Caki2 (cell line): Measurements from ENCODE around the gene RXRA. TPM values are rescaled to one million over a fixed set of nuclear protein-coding genes. Genes with fewer than 3 reads are reported as not detected.

ENCODE experiments used
- DNase-seq: peaks from one replicate; pipeline ENCODE4 v3.0.0-alpha.2; 2015; ENCODE audit warnings: low read depth
- in situ Hi-C: cut with HindIII; loops from 2 replicates; pipeline ENCODE4 v1.10.0; 2016; ENCODE audit warnings: low sequenced_read_pairs, low pct_unique_long_range_greater_than_20kb, mixed read lengths
- total RNA-seq: library from RNA; depleted of rRNA; stranded (reverse); fragments of >200 nt; shearing (Covaris generic); gene quantifications from 2 replicates; pipeline ENCODE4 v1.2.3, GENCODE V29; 2014; ENCODE audit warnings: low replicate concordance; rRNA removed

Gene RXRA
- total RNA-seq, result 20.6 and 27.4 TPM in 2 replicates

DNA sequence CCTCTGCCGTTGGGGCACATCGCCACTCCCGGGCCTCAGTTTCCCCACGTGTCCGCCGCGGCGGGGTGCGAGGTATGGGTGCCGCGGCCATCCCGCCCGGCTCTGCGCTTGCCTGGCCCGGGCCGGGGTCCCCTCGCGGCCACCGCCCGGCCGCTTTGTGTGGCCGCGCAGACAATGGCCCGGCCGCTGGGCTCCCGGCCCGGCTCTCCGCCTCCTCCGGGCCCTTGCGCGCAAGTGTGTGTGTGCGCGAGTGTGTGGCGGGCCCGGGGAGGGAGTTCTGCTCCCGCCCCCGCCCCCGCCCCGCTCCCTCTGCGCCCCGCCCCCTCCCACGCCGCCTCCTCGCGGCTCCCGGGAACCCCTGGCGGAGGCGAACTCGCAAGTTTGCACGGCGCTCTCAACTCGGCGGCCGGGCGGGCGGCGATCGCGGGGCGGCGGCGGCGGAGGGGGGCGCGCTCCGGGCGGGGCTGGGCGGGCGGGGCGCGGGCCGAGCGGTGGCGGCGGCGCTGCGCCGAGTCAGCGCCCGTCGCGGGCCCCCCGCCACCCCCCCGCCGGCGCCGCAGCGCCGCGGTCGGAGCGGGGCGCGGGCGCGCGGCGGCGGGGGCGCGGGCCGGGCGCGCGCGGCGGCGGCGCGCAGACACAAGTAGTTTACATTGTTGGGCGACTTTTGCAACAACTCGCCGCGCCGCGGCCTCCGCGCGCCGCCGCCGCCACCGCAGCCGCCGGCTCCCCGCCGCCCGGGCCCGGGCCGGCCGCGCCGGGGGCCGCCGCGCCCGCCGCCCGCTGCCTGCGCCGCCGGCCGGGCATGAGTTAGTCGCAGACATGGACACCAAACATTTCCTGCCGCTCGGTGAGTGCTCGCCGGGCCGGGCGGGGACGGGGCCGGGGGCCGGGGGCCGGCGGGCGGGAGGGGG, at the start of gene RXRA:
TSS of gene RXRA (plus strand) at position 643 of the 911 bp plus-strand sequence. CDS start at position 820, 177 bp downstream.
- peak; percentile 65 for DNase-seq
- in situ Hi-C loops, result no loop called here

DNA sequence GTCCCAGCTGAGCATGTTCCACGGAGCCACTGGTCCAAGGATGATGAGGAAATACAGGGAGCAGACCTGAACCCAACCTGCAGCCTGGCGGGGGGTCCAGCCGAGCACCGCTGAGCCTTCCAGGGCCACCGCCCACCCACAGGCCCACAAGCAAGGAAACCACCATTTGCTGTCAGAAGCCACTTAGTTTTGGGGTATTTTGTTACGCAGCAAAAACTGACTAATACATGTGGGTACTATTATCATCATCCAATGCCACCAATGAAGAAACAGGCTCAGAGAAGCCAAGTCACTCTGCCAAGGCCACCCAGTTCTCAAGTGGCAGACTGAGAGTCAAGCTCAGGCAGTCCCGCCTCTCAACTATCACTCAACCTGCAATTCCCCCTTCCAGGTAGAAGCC, 48.0 kb upstream of the RXRA start:
- in situ Hi-C loops, result no loop called here
- no peak for DNase-seq

DNA sequence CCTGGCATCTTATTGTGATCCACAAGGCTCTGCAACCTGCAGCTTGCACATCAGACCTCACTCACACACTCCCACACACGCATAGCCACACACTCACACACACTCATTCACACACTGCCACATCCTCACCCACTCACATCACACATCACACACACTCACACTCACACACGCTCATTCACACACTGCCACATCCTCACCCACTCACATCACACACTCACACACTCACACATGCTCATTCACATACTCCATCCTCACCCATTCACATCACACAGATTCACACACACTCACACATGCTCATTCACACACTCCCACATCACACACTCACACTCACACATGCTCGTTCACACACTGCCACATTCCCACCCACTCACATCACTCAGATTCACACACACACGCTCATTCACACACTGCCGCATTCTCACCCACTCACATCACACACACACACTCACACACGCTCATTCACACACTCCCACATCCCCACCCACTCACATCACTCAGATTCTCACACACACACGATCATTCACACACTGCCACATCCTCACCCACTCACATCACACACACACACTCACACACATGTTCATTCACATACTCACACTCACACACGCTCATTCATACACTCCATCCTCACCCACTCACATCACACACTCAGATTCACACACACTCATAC, 47.1 kb upstream of the RXRA start:
- in situ Hi-C loops, result no loop called here
- no peak for DNase-seq

DNA sequence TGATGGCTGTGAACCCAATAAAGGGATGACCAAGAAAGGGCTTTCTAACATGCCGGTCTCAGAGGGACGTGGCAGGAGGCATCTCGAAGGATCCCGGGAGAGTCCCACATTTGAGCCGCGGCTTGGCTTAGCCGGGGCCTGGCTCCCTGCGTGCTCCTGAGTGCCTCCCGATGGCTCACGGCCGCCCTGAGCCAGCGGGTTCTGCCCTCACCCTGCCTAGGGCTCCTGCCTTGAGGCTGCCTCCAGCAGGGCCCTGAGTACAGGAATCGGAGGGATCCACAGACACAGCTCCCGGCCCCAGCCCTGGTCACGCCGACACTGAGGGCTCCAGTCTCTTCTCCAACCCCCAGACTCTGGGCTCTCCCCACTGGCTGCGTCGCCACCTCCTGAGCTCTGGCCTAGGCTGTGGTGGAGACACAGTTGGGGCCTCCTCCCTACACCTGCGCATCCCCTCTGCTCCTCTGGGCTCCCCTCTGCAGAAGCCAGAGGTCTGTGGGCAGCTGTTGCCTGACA, 44.1 kb upstream of the RXRA start:
- no peak for DNase-seq
- in situ Hi-C loops, result no loop called here

DNA sequence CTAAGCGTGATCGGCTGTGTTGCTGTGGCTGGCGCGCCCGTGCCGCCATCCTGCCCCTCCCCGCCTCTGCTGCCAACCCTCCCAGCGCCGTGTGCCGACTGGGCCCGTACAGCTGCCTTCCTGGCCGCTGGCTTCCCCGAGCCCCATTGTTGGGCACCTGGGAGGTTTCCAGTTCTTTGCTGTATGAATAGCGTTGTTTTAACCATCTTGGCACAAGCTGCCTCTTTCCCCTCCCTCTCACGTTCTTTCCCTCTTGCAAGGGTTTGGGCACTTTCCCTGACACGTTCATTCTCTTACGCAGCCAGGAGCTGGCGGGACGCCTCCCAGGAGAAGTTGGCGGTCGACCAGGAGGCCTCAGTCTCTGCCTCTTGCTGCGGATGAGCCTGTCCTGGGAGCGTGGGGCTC, 43.1 kb upstream of the RXRA start:
- no peak for DNase-seq
- in situ Hi-C loops, result no loop called here

DNA sequence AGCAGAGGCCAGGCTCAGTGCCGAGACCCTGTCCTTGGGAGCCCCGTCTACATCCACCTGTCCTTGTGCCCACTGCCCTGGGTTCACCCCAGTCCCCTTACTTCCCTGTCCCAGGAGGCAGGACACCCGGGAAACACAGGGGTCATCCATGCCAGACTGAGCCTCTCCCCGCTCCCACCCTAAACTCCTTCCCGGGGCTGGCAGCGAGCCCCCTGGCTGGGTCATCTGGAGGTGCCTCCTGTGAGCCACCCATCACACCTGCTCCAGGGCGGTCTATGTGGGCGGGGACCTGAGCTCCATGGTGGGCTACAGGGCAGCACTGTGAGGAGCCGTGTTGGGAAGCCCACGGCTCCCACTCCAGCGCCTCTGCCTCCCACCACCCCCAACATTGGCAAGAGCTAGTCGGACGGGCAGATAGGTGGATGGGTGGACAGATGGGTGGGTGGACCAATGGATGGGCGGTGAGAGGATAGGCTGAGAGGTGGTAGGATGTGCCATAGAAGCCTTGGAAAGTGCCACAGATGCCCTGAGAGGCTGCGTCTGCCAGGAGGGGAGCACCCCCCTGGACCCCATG, 42.5 kb upstream of the RXRA start:
- in situ Hi-C loops, result no loop called here

DNA sequence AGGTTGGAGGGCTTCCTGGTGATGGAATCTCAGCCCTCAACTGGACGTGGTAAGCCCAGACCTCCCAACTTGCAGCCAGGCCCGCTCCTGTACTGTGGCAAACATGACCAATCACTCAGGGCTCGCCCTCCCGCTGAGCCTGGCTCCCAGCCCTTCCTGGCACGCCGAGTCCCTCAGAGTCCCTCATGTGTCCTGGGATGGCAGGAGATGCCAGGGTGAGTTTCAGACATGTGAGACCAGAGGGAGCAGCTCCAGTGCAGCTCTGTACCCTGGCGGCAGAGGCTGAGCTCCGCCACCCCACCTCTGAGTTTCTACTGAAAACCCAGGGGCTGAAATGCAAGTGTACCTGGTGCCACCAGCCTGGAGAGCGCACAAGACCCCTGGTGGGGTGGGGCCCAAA, 42.0 kb upstream of the RXRA start:
- in situ Hi-C loops, result no loop called here
- DNase-seq, result no peak

More for the DNA sequence above, 42.5 kb upstream of the RXRA start:
- no peak for DNase-seq

DNA sequence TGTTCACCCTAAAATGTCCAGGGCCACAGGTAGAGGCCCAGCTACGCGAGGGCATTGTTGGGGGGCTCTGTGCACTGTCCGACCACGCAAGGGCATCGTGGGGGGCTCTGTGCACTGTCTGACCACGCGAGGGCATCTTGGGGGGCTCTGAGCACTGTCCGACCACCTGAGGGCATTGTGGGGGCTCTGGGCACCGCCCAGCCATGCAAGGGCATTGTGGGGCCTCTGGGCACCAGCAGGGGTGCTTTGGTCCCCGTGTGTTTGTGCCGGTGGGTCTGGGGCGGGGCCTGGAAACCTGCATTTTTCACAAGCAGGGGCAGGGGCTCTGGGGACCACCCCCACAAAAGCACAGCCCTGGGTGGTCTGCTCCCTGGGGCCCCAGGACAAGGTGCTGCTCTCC, 41.5 kb upstream of the RXRA start:
- DNase-seq, result no peak
- in situ Hi-C loops, result no loop called here

DNA sequence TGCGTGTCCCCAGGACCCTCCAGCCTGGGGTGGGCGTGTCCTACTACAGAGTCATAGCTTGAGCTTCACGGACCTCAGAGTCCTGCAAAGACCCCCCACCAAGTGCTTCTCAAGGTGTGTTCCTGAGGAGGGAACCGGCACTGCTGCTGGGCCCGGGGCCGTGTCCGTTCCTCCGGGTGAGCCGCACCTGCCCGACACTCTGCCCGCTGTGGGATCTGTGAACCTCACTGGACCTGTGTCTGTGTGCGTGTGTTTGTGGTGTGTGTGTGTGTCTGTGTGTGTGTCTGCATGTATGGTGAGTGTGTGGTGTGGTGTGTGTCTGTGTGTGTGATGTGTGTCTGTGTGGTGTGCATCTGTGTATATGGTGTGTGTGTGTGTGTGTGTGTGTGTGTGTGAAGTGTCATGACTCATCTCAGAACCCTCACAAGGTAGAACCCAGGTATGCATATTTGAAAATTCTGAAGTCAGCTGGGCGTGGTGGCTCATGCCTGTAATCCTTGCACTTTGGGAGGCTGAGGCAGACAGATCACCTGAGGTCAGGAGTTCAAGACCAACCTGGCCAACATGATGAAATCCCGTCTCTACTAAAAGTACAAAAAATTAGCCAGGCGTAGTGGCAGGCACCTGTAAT, 40.9 kb upstream of the RXRA start:
- no peak for DNase-seq
- in situ Hi-C loops, result no loop called here

DNA sequence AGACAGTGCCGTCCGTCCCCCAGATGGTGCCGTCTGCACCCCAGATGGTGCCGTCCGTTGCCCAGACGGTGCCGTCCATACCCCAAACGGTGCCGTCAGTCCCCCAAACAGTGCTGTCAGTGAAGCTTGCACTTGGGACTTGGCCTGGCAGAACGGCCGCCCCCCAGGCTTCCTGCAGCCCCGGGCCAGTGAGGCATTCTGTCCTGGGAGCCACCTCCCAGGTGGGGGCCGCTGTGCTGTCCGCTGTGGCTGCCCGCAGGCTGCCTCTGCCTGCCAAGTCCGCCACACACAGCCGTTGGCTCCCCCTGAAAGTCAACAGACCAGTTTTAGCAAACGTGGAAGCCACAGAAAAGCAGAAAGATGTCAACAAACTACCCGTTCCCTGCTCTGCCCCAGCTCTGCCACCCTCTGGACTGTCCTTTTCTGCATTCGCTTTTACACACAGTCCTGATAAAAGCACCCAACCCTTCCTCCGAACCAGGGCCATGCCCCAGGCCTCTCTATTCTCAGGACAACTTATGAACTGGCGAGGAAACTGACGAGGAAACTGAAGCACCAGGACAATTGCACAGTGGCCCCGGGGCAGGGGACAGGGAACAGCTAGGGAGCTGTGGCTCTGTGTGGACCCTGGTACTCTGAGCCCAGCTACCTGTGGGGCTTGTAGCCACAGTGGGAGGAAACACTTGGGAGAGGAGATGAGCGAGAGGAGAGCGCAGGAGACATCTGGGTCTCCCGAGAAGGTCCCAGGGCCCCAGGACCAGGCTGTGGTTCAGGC, 39.6 kb upstream of the RXRA start:
- DNase-seq, result no peak
- in situ Hi-C loops, result no loop called here

DNA sequence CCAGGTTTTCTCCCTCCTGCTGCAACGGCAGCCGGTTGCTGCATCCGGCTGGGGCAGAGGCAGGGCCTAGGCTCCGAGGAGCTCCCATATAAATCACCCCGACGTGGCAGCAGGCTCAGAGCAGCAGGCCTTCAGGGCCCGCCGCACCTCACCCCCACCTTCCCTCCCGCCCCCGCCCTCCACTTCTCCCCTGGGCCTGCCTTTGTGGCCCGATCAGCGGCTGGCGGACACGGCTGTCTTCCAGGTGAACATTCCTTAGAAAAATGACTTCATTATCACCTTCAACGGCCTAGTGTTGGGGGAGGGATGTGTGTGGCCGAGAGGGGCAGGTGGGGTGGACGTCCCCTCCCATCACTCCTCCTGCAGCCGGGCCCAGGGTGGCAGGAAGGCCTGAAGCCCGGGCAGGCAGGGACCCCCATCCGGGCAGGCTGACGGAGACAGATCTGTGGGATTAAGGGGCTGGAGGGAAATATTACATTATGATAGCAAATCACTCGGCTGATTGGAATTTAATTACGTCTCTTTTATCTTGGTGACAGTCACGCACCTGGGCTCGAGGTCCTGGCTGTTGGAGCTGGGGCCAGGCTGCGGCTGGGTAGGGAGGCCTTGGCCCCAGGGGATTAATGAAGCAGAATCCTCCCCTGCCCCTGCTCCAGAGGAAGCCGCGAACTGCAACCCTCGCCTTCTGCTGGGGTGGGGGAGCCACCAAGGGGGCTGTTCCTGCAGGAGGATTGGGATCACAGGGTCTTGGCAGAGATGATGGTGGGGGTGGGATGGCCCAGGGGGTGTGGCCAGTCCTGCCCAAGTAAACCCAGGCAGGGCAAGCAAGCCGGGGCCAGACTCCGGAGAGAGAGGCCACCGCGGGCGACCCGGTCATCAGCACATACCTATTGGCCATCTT, 38.4 kb upstream of the RXRA start:
- no peak for DNase-seq

DNA sequence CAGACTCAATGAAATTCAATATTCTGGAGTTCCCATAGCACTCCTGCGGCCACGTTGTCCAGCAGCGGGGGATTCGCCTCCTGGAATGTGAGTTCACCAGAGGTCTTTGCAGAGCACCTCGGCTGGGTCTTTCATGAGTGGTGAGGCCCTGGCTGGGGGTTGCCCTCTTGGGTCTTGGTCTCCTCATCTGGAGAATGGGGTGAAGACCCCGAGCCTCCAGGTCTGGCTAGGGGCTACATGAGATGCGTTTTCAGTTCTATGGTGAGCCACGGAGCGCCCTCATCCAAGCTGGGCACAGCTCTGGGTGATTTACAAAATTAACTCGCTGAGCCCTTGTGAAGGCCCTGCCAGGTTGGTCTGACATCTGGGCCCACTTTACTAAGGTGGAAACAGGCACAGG, 37.5 kb upstream of the RXRA start:
- no peak for DNase-seq
- in situ Hi-C loops, result no loop called here

More for the DNA sequence above, 38.4 kb upstream of the RXRA start:
- in situ Hi-C loops, result no loop called here

DNA sequence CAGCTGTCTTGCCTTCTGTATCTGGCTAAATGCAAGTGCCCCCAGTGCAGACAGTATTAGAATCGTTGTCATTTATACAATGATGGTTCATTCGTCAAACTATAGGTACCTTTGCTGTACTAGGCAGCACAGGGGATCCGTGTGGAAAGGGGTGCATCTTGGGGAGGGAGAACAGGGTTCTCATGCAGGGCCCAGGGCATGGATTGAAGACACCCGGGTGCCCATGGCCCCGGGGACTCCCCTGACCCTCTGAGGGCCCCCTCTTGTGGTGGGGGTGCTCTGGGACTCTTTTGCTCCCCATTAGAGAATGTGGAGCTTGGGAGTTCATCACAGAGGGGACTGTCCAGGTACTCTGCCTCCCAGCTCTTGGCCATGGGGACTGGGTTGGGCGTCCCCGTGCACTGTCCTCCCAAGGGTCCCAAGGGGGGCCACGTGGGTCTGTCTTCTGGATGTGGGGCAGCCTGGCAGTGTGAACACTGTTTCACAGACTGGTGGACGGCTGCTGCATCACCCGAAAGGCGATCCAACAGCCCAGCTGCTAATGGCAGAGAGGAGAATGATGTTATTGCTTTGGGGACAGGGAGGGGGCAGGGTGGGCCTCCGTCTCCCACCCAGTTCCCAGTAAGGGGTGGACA, 36.9 kb upstream of the RXRA start:
- in situ Hi-C loops, result no loop called here
- no peak for DNase-seq

DNA sequence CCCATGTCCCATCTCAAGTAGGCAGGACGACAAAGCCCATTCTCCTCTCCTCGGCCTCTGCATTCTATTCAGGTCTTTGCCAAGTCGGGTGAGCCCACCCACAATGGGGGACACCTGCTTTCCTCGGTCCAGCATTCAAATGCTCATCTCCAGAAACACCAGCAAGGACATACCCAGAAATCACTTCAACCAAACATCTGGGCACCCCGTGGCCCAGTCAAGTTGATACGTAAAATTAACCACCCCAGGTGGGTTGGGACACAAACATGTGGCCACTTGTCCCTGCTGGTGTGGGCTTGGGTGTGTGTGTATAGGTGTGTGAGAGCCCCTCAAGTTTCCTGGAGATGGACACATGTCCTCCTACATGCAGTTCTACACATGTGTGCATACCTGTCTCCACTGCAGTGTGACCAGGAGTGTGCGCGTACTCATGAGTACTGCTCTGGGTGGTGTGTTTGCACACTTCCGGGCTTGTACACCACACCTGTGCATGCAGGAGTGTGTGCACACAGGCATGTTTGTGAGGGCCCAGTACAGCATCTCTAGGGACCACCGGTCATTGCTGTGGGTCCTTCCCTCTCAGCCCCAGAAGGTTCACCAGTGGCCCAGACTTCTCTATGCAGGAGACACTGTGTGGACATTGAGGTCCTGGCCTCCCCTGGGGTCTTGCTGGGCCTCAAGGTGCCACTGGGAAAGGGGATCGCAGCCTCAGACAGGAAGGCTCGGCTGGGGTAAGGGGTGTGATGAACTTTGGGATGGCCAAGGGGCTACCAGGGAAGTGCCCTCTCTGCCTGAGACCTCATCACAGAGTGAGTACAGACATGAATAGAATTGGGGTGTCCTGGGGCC, 35.4 kb upstream of the RXRA start:
- in situ Hi-C loops, result no loop called here
- DNase-seq, result no peak

DNA sequence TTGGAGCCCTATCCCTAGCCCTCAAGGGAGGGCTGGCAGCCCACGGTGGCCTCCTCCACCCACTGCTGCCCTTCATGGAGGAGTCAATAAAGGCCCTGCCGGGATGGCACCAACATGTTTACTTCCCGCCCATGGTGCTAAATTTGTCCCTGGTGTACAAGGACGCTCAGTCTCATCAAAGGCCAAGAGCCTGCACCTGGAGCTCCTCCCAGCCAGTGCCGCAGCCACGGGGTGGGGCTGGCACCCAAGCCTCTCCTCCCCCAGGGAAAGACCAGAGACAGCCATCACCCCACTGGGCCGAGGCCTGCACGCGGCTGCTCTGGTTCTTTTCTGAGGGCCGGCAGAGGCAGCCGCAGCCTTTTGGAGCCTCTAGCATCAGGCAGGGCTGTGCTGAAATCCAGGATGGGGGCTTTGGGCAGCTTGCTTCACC, 34.8 kb upstream of the RXRA start:
- in situ Hi-C loops, result no loop called here

More for the DNA sequence above, 34.8 kb upstream of the RXRA start:
- no peak for DNase-seq
